ES-I3 (cell line): Measurements from ENCODE around the gene CELF1.
"Not testable (repeated sequence)": the region's sequence is repeated elsewhere in the genome, so short reads cannot be mapped to it uniquely, and the experiment has no call there.

Source experiments
- H3K36me3 ChIP-seq: 2 replicates; pipeline ENCODE4 v1.6.1; 2013; ENCODE audit warnings: mild to moderate bottlenecking, low read length, control low read depth, moderate library complexity; ENCODE audit not compliant: insufficient read depth
- H3K4me1 ChIP-seq: 2 replicates; pipeline ENCODE4 v1.6.1; 2013; ENCODE audit warnings: mild to moderate bottlenecking, control low read depth, low read length; ENCODE audit not compliant: insufficient read depth
- H3K9ac ChIP-seq: 2 replicates; pipeline ENCODE4 v1.6.1; 2013; ENCODE audit warnings: low read depth, mild to moderate bottlenecking, low read length, moderate library complexity
- H3K9me3 ChIP-seq: 2 replicates; pipeline ENCODE4 v1.6.1; 2013; ENCODE audit warnings: mild to moderate bottlenecking, low read length, moderate library complexity; ENCODE audit not compliant: control insufficient read depth, insufficient read depth

Gene CELF1

DNA sequence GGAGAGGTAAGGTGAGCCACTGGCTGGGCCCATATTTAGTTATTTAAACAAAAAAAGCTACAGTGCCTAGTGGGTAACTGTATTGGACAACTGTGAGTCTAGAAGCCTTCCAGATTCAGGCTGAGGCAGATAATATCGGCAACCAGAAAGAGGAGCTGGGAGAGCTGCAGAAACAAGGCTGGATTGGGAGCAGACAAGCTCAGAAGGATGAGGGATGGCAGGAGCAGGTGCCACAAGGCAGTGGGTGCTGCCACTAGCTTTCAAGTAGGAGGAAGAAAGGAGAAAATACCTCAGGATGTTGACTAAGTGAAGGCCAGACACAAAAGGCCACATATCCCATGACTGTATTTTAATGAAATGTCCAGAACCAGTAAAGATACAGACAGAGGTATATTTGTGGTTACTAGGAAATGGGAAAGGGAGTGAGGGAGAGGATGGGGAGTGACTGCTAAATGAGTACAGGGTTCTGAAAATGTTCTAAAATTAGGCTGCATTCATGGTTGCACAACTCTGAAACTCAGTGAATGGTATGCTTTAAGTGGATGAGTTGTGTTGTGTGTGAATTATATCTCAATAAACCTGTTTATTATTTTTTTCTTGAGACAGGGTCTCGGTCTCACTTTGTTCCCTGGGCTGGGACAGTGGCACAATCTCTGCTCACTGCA is 92.2 kb downstream of the CELF1 start:
- Histone ChIP-seq H3K4me1 (peaks cover 9% of the 10 kb centered on the region; the same call in 1 of the 2 replicates), H3K36me3 (peaks cover 5% of the 10 kb centered on the region; the same call in 1 of the 2 replicates), H3K9me3 (no peaks in the 10 kb centered on the region), H3K9ac (no peak overlapping the region)

DNA sequence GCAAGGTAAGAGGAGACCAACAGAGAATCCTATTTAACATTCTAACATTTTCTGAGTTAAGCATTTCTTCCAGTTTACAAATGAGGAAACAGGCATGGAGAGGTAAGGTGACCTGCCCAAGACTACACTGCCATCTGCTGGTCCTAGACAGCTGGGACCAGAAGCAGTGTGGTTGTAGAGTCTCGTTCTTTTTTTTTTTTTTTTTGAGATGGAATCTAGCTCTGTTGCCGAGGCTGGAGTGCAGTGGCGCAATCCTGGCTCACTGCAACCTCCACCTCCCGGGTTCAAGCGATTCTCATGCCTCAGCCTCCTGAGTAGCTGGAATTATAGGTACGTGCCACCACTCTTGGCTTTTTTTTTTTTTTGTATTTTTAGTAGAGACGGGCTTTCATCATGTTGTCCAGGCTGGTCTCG is 98.7 kb downstream of the CELF1 start:
- not testable (repeated sequence) for H3K9me3 ChIP-seq, H3K36me3 ChIP-seq, H3K9ac ChIP-seq, H3K4me1 ChIP-seq

DNA sequence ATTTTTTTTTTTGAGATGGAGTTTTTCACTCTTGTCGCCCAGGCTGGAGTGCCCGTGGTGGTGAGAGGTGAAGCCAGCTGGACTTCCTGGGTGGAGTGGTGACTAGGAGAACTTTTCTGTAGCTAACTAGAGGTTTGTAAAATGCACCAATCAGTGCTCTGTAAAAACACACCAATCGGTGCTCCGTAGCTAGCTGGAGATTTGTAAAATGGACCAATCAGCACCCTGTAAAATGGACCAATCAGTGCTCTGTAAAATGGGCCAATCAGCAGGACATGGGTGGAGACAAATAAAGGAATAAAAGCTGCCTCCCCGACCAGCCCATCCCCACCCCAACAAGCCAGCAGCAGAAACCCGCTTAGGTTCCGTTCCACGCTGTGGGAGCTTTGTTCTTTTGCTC is 99.6 kb downstream of the CELF1 start:
- Histone ChIP-seq H3K9me3 (no peaks in the 10 kb centered on the region; the same call in 1 of the 2 replicates), H3K4me1 (no peaks in the 10 kb centered on the region; the same call in 1 of the 2 replicates), H3K36me3 (peaks cover 5% of the 10 kb centered on the region; the same call in 1 of the 2 replicates), H3K9ac (no peak overlapping the region)

DNA sequence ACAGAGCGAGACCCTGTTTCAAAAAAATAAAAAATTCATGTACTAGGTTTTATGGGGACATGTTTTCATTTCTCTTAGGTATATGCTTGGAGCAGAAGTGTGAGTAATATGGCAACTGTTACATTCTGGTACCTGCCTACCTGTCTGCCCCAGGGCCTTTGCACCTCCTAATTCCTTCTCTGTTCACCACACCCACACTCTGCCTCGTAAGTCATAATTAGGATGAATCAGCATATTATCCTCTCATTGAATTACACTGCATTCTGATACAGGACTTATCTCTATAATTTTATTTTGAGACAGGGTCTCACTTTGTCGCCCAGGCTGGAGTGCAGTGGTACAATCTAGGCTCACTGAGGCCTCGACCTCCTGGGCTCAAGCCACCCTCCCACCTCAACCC is 100.9 kb downstream of the CELF1 start:
- Histone ChIP-seq H3K36me3 (peaks cover 5% of the 10 kb centered on the region; the same call in 1 of the 2 replicates), H3K9me3 (no peaks in the 10 kb centered on the region; the same call in 1 of the 2 replicates), H3K4me1 (no peaks in the 10 kb centered on the region; the same call in 1 of the 2 replicates), H3K9ac (no peak overlapping the region)

DNA sequence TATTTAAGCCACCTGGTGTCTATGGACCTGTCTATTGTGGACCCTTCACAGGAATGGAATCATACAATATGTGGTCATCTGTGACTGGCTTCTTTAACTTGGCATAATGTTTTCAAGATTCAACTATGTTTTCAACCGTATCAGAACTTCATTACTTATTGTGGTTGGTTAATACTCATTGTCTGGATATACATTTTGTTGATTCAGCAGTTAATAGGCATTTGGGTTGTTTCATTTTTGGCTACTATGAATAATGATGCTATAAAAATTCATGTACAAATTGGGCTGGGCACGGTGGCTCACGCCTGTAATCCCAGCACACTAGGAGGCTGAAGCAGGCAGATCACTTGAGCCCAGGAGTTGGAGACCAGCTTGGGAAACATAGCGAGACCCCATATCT is 101.5 kb downstream of the CELF1 start:
- H3K9ac ChIP-seq: no peak overlapping the region
- no peaks in the 10 kb centered on the region; the same call in 1 of the 2 replicates for H3K9me3 ChIP-seq
- H3K36me3 ChIP-seq: peaks cover 5% of the 10 kb centered on the region; the same call in 1 of the 2 replicates
- H3K4me1 ChIP-seq: no peaks in the 10 kb centered on the region; the same call in 1 of the 2 replicates

DNA sequence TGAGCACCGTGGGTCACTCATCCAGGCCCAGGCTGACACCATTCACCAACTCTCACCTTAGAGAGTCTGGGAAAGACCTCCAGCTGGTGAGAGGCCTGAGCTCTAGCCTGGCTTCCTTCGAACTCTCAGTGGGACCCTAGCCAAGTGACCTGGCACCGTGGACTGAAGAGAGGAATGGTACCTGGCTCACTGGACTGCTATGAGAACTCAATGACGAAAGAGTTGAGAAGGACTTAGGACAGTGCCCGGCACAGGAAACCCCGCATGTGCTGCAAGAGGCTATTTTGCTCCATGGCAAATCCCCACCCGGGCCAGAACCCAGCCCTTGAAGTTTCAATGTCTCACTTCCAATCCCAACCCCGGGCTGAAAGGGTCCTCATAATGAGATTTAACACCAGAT is 103.4 kb downstream of the CELF1 start:
- no peak overlapping the region for H3K9ac ChIP-seq
- H3K9me3 ChIP-seq: no peaks in the 10 kb centered on the region; the same call in 1 of the 2 replicates
- no peaks in the 10 kb centered on the region; the same call in 1 of the 2 replicates for H3K4me1 ChIP-seq
- peaks cover 5% of the 10 kb centered on the region; the same call in 1 of the 2 replicates for H3K36me3 ChIP-seq

DNA sequence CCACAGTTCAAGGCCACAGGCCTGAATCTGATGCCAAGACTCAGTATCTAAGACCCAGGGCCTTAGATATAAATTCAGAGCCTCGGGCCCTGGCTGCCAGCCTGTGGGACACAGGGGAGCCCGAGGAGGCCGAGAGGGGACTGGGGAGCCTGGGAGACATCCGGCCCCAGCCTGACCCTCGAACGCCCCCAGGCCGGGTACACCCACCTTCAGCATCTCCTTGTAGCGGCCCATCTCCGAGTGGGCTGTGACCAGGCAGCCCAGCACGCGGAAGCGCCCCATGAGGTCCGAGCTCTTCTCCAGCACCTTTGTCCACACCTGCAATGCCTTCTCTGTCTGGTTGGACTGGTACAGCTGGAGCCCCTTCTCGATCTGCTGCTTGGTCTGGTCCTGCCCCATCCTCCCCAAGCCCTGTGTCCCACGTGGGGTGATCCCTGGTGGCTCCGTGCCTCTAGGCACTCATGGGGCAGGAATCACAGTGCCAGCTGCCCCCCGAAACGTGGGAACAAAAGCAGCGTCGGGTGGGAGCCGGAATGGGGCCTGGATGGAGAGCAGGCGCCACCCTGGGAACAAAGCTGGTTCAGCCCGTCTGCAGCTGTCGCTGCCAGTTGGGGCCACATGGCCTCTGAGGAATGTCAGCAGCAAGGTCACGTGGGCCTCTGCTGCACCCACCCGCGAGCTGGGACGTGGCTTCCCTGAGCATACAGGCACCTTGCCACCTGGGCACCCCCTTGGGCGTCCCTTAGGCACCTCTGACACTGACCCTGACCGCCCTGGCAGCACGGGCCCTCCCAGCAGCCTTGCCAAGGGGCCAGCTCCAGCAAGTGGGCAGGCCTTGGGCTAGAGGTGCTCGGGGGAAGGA is 104.1 kb downstream of the CELF1 start, which contains the start of gene RAPSN:
RAPSN (minus strand) TSS at position 571 of the 862 bp plus-strand sequence; CDS start at position 399, 172 bp downstream.
- Histone ChIP-seq H3K4me1 (no peaks in the 10 kb centered on the region), H3K36me3 (peaks cover 4% of the 10 kb centered on the region; the same call in 1 of the 2 replicates), H3K9me3 (no peaks in the 10 kb centered on the region; the same call in 1 of the 2 replicates), H3K9ac (no peak within 1 kb of the TSS)

DNA sequence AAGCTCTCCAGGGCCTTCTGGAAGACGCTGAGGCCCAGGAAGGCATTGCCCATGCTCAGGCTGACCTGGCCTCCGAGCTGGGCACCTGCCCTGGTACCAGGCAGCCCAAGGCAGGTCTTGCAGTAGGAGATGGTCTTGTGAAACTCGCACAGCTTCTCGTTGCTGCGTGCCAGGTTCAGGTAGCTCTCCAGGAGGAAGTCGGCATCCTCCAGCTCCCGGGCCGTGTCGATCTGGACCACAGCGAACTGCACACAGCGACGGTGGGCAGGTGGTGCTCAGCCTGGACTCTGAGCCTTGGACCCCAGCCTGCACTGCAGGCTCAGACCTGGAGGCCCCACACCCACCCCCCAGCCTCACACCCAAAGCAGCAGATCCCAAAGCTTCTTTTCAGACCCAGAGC is 105.0 kb downstream of the CELF1 start:
- Histone ChIP-seq H3K9ac (no peak overlapping the region), H3K4me1 (no peaks in the 10 kb centered on the region), H3K36me3 (no peaks in the 10 kb centered on the region), H3K9me3 (no peaks in the 10 kb centered on the region; the same call in 1 of the 2 replicates)

DNA sequence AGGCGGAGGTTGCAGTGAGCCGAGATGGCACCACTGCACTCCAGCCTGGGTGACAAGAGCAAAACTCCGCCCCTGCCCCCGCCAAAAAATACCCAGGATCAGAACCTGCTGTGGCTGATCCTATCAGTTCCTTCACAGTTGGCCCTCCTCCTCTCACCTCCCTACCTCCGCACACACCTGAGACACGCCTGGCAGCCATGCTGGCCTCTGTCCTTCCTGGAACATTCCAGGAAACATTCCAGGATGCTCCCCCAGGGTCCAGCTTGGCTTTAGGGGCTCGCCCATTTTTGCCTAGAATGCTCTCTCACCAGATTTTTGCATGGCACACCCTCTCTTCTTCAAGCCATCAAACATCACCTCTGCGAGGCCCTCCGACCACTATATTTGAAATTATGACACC is 106.1 kb downstream of the CELF1 start:
- Histone ChIP-seq H3K4me1 (no peaks in the 10 kb centered on the region), H3K9me3 (no peaks in the 10 kb centered on the region; the same call in 1 of the 2 replicates), H3K9ac (no peak overlapping the region), H3K36me3 (no peaks in the 10 kb centered on the region)

DNA sequence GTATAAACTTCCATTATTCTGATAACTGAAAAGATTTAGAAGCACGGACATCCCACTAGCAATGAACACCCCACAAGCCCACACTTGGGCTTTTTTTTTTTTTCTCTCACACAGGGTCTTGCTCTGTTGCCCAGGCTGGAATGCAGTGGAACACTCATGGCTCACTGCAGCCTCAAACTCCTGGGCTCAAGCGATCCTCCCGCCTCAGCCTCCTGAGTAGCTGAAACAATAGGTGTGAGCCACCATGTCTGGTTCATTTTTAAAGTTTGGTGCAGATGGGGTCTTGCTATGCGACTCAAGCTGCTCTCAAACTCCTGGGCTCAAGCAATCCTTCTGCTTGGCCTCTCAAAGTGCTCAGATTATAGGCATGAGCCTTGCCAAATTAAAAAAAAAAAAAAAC is 107.1 kb downstream of the CELF1 start:
- H3K4me1 ChIP-seq: no peaks in the 10 kb centered on the region
- no peak overlapping the region for H3K9ac ChIP-seq
- H3K9me3 ChIP-seq: no peaks in the 10 kb centered on the region
- no peaks in the 10 kb centered on the region for H3K36me3 ChIP-seq

DNA sequence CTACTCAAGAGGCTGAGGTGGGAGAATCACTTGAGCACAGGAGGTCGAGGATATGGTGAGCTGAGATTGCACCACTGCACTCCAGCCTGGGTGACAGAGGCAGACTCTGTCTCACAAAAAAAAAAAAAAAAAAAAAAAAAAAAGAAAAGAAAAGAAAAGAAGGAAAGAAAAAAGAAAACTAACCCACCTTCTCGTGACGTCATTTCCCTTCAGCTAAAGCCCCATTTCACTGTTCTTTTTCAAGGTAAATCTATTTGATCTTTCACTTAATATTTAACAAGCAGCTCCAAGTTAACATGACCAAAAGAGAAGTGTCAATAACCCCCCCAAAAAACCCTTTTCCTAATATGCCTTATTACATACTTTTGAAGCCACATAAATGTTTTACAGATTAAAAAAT is 109.1 kb downstream of the CELF1 start:
- H3K9me3 ChIP-seq: no peaks in the 10 kb centered on the region
- H3K4me1 ChIP-seq: no peaks in the 10 kb centered on the region
- H3K36me3 ChIP-seq: no peaks in the 10 kb centered on the region
- H3K9ac ChIP-seq: no peak overlapping the region

DNA sequence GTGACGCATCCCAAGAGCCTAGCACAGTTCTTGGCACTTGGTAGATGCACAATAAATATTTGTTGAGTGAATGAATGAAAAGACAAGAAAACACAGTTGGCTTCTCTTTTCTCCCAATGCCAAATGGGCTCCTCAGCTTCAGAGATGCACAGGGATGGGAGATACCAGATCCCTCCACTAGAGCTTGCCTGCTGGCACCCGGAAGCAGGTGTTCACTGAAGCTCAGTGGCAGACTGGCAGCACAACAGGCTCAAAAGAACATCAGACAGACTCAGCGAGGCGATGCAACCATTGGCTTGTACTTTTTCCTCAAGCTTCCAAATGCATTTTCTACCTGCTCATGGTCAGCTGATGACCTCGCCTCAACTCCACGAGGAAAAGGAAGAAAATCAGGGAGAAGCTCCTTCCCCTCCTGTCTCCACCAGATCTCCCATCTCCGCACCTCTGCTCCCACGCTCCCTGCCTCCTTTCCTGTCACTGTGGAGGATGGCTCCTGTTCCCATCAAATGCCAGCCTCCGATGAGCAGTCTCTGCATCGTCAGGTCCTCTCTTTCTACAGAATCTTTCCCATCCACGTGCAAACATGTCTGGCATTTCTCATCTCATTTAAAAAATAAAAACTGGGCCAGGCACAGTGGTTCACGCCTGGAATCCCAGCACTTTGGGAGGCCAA is 109.8 kb downstream of the CELF1 start:
- H3K9me3 ChIP-seq: no peaks in the 10 kb centered on the region
- H3K36me3 ChIP-seq: no peaks in the 10 kb centered on the region
- H3K9ac ChIP-seq: no peak overlapping the region
- no peaks in the 10 kb centered on the region for H3K4me1 ChIP-seq

DNA sequence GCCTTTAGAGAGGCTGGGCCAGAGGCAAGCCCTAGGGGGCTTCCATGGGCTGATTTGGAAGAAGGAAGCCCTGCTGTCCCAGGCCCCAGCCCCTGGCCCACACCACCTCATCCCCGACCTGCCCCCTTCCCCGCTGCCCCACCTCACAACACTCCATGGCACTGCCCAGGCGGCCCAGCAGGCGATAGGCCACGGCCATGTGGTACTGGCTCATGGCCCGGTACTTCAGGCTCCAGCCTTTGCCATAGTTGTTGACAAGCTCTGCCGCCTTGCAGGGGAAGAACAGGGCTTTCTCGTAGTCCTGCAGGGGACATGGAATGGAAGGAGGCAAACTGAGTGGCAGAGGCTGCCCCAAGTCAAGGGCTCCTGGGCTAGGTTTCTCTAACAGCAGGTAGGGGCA is 110.4 kb downstream of the CELF1 start:
- Histone ChIP-seq H3K4me1 (no peaks in the 10 kb centered on the region), H3K9me3 (no peaks in the 10 kb centered on the region), H3K9ac (no peak overlapping the region), H3K36me3 (no peaks in the 10 kb centered on the region)

DNA sequence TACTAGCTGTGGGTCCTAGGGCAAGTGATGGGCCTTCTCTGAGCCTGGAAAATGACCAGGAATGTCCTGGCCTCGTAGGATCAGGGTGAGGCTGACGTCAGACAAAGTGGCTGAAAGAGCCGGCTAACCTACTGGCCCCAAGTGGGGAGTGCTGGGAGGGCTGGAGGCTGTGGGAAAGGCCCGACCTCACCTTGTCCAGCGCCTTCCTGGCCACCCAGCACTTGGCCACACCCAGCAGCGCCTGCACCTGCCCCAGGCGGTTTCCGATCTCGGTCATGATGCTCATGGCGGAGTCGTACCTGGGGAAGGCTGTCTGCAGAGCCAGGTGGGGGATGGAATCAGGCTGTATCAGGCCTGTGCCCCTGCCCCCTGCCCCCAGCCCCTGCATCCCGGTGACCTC is 111.5 kb downstream of the CELF1 start:
- no peaks in the 10 kb centered on the region for H3K9me3 ChIP-seq
- no peak overlapping the region for H3K9ac ChIP-seq
- H3K4me1 ChIP-seq: no peaks in the 10 kb centered on the region

More for the DNA sequence above, 111.5 kb downstream of the CELF1 start:
- no peaks in the 10 kb centered on the region for H3K36me3 ChIP-seq
